Lower leg skin (tissue), 4 donors: ENCODE measurements around the gene SETDB2. TPM values are rescaled to one million over a fixed set of nuclear protein-coding genes. Genes with fewer than 3 reads are reported as not detected.

Experiments
- DNase-seq, 2 donors: peaks; one replicate each; pipeline ENCODE4 v3.0.0-alpha.2; 2019; ENCODE audit warnings: low spot score in 2 of 2
- H3K4me3 ChIP-seq: fragments of 200-600 bp; sonication (generic); 2 replicates; pipeline ENCODE4 v1.5.1; 2017; ENCODE audit warnings: mild to moderate bottlenecking, low read depth; ENCODE audit not compliant: poor library complexity, severe bottlenecking
- POLR2A ChIP-seq, 2 donors: fragments of 450-650 bp; IDR thresholded peaks; one replicate each; pipeline ENCODE4 v1.6.1; 2016 to 2017; ENCODE audit warnings: antibody characterized with exemption in 2 of 2, mild to moderate bottlenecking in 1 of 2, moderate library complexity in 1 of 2
- WGBS, 2 donors: methylation state at CpG; one replicate each; pipeline ENCODE4 v1.1.5; 2018; 5-methylcytosine and 5-hydroxymethylcytosine counted together
- intact Hi-C: fragments of 100-400 bp; cut with DNase I; formaldehyde crosslinking; loops from one replicate; pipeline ENCODE4 v1.15.0; 2023; ENCODE audit warnings: low total_unique reads
- total RNA-seq, 4 donors: library from RNA; depleted of rRNA; stranded (reverse); fragments of >200 nt; gene quantifications; one replicate each; pipeline ENCODE4 v1.1.0, GENCODE V29; 2016
- TF ChIP-seq, protein P1 (sequence below), 3 donors: fragments of 450-650 bp; IDR thresholded peaks; one replicate each; pipeline ENCODE4 v1.5.1; 2016; ENCODE audit warnings: antibody characterized with exemption in 3 of 3, mild to moderate bottlenecking in 3 of 3, moderate library complexity in 2 of 3

The SETDB2 gene
- total RNA-seq, 4 donors from 2014 or later = 9.3 to 14.4 (median 9.9) TPM

DNA sequence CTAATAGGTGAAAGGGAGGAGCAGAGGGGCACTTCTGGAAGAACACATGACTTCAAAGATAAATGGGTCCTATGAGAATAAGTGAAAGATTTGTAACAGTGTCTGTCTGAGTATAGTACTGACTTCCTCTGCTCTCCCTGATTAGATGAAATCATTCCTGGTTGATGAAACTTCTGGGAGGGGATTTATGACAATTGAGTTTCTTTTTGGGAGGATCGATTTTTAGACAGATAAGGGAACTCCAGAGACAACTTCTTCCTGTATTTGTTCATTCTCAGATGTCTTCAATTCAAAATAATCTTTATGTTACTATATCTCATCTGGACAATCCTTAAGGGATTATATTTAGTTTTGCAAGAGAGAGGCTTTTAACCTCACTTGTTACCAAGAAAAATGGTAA is 20.0 kb downstream of the SETDB2 start:
- WGBS, 2 donors = 91% methylated on average over 1 of the region's 1 CpG
- TF ChIP-seq, protein P1, sequence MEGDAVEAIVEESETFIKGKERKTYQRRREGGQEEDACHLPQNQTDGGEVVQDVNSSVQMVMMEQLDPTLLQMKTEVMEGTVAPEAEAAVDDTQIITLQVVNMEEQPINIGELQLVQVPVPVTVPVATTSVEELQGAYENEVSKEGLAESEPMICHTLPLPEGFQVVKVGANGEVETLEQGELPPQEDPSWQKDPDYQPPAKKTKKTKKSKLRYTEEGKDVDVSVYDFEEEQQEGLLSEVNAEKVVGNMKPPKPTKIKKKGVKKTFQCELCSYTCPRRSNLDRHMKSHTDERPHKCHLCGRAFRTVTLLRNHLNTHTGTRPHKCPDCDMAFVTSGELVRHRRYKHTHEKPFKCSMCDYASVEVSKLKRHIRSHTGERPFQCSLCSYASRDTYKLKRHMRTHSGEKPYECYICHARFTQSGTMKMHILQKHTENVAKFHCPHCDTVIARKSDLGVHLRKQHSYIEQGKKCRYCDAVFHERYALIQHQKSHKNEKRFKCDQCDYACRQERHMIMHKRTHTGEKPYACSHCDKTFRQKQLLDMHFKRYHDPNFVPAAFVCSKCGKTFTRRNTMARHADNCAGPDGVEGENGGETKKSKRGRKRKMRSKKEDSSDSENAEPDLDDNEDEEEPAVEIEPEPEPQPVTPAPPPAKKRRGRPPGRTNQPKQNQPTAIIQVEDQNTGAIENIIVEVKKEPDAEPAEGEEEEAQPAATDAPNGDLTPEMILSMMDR (IDR thresholded peaks at IDR 0.05) = no peak
- TF ChIP-seq POLR2A (IDR thresholded peaks at IDR 0.05) = no peak
- intact Hi-C loops = no loop called here
- DNase-seq = no peak
- H3K4me3 ChIP-seq = no peak overlapping the region

DNA sequence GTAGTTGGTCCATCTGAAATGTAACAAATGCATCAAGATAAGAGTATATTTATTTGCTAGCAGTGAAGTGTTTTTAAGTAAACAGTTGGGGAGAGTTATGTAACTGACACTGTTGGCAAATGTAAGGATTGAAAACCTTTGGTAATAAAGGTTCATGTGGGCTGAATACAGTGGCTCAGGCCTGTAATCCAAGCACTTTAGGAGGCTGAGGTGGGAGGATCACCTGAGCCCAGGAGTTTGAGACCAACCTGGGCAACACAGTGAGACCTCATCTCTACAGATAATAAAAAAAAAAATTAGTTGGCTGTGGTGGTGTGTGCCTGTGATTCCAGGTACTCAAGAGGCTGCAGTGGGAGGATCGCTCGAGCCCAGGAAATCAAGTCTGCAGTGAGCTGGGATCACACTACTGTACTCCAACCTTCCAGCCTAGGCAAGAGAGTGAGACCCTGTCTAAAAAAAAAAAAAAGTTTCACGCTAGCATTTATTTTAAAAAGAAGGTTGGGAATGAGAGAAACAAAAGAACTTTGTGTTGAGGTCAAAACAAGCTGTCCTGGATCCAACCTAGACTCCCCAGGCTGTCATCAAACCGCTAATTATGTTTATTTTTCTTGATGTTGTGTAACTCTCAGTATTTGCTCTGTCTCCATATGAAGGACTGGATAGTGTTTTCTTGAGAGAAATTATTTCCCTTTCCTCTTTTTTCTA is 20.7 kb downstream of the SETDB2 start:
- 87 to 93% methylated on average over 4 of the region's 4 CpGs for WGBS, 2 donors
- intact Hi-C loops = no loop called here
- TF ChIP-seq, protein P1 (IDR thresholded peaks at IDR 0.05) = no peak
- no peak for DNase-seq
- H3K4me3 ChIP-seq = no peak overlapping the region

DNA sequence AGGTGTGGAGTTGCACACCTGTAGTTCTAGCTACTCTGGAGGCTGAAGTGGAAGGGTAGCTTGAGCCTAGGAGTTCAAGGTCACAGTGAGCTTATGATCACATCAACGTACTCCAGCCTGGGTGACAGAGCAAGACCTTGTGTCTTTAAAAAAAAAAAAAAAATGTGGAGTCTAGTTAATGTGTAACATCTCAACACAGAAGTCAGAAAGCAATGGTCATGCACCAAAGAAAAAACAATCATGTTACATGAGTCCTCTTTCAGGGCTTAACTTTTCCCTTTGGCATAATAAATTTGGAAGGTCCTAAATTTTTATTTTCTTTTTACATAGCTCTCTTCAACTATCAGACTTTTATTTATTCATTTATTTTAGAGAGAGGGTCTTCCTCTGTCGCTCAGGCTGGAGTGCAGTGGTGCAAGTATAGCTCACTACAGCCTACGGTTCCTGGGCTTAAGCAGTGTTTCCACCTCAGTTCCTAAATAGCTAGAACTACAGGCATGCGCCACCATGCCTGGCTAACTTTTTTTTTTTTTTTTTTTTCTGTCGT is 22.3 kb downstream of the SETDB2 start:
- intact Hi-C loops = no loop called here
- WGBS, 2 donors = 83 to 92% methylated on average over 5 of the region's 5 CpGs

DNA sequence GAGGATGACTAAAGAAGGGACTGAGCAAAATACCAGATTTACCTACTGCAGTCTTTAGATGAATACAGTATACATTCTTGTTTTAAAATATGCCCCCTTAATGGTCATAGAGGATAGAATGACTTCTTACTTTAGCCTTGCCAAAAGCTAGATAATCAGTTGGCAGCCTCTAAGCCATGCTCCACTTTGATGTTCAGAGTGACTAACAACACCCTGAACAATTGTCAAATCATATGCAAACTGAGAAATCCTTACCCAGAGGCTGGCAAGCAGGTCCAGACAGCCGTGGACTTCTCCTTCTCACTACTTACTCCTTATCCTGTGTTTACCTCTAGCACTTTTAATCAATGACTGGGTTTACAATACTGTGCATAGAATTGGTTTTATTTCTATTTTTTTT is 28.1 kb downstream of the SETDB2 start:
- TF ChIP-seq POLR2A (IDR thresholded peaks at IDR 0.05) = no peak
- TF ChIP-seq, protein P1 (IDR thresholded peaks at IDR 0.05) = no peak
- intact Hi-C loops = no loop called here
- H3K4me3 ChIP-seq = no peak overlapping the region
- DNase-seq = no peak
- WGBS, 2 donors = 39 to 48% methylated on average over 1 of the region's 1 CpG

More for the DNA sequence above, 22.3 kb downstream of the SETDB2 start:
- DNase-seq = no peak
- TF ChIP-seq, protein P1 (IDR thresholded peaks at IDR 0.05) = no peak
- no peak for TF ChIP-seq POLR2A (IDR thresholded peaks at IDR 0.05)
- no peak overlapping the region for H3K4me3 ChIP-seq

DNA sequence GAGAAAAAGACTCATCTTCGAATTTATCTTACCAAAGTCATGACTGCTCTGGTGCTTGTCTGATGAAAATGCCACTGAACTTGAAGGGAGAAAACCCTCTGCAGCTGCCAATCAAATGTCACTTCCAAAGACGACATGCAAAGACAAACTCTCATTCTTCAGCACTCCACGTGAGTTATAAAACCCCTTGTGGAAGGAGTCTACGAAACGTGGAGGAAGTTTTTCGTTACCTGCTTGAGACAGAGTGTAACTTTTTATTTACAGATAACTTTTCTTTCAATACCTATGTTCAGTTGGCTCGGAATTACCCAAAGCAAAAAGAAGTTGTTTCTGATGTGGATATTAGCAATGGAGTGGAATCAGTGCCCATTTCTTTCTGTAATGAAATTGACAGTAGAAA is 32.5 kb downstream of the SETDB2 start:
- intact Hi-C loops = no loop called here
- WGBS, 2 donors = 92 to 94% methylated on average over 7 of the region's 7 CpGs
- no peak for TF ChIP-seq POLR2A (IDR thresholded peaks at IDR 0.05)
- TF ChIP-seq, protein P1 (IDR thresholded peaks at IDR 0.05) = no peak
- DNase-seq = no peak
- no peak overlapping the region for H3K4me3 ChIP-seq
